ENCODE measurements around the gene OR52N4. TPM values are rescaled to one million over a fixed set of nuclear protein-coding genes. Genes with fewer than 3 reads are reported as not detected.
"Not testable (repeated sequence)": the region's sequence is repeated elsewhere in the genome, so short reads cannot be mapped to it uniquely, and the experiment has no call there.

The OR52N4 gene
- total RNA-seq (not detected), polyA plus RNA-seq (not detected)
- long read RNA-seq, donor 1, result 0 reads
- long read RNA-seq, donor 2, result 0 reads
- long read RNA-seq, donor 3, result 0 reads
- long read RNA-seq, donor 4, result 0 reads

DNA sequence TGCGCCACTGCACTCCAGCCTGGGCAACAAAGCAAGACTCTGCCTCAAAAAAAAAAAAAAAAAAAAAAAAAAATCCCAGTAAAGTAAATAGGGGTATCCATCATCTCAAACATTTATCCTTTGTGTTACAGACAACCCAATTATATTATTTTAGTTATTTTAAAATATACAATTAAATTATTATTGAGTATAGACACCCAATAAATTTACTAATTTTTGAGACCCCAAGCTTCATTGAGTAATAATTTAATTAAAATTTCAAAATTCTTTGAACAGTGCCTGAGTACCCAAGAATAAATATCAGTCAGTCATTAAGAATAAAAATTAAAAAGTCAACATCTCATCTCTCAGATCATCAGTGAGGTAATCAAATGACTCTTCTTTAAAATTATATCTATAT lies at the start of gene OR52N4:
Gene OR52N4, plus strand, starts transcription at position 301 of the 400 bp plus-strand sequence. CDS start 498 bp downstream, outside the sequence.
- Histone ChIP-seq H3K27me3 (ENCODE audit: control insufficient read depth, insufficient read depth) (no peaks in the 10 kb centered on the region), H3K27ac (ENCODE audit: low read length) (no peak within 1 kb of the TSS), H3K4me1 (ENCODE audit: control insufficient read depth, insufficient read depth, low read length) (no peaks in the 10 kb centered on the region), H3K4me3 (ENCODE audit: low read length) (no peak within 1 kb of the TSS), H3K9me3 (ENCODE audit: control insufficient read depth, low read length) (no peaks in the 10 kb centered on the region)
- ATAC-seq (no peak), DNase-seq (no peak)
- intact Hi-C loops (cut with DNase I), result no loop called here
- WGBS, result 91% methylated on average over 1 of the region's 1 CpG

DNA sequence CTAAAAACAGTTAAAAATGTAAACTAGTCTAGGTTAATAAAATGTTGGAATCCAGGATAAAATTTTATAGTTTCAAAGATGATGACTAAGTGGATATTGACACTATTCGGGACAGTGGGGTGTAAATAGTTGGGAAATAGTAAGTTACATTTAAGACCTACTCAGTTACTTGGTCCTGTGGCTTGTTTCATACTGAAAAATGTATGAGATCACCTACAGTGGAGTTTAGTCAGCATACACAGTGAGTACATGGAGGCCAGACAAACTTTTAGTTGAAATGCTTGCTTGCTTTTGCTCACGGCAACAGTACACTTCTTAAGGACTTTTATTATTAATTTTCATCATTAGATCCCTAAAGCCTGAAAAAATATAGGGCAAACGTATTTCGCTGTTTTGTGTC lies 48.4 kb upstream of the OR52N4 start:
- Histone ChIP-seq H3K9me3 (ENCODE audit: control insufficient read depth, low read length) (no peaks in the 10 kb centered on the region), H3K27me3 (ENCODE audit: control insufficient read depth, insufficient read depth) (no peaks in the 10 kb centered on the region), H3K27ac (ENCODE audit: low read length) (no peak overlapping the region), H3K4me3 (ENCODE audit: low read length) (no peak overlapping the region), H3K4me1 (ENCODE audit: control insufficient read depth, insufficient read depth, low read length) (no peaks in the 10 kb centered on the region)
- intact Hi-C loops (cut with DNase I), result no loop called here
- DNase-seq (no peak), ATAC-seq (no peak)
- 93% methylated on average over 4 of the region's 4 CpGs for WGBS

DNA sequence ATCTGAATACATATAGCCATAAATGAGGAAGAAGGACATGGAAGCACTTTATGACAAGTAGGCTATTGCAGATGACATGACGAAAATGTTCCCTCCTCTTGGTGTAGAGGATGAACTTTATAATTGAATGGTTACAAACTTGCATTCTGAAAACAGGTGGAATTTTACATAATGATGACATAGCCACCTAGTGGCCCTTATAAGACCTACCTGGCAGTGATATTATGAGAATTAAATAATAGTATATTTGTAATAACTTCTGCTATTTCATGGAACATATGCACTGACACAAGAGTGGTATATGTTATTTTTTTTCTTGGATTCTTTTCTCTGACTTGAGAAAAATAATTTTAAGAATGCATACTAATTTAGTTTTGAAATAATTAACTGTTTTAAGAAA lies 41.5 kb upstream of the OR52N4 start:
- no peak for DNase-seq
- H3K4me1 ChIP-seq (ENCODE audit: control insufficient read depth, insufficient read depth, low read length), result no peaks in the 10 kb centered on the region
- H3K9me3 ChIP-seq (ENCODE audit: control insufficient read depth, low read length), result no peaks in the 10 kb centered on the region
- no peak for ATAC-seq
- H3K27ac ChIP-seq (ENCODE audit: low read length), result no peak overlapping the region
- intact Hi-C loops (cut with DNase I), result no loop called here
- 83% methylated on average over 1 of the region's 1 CpG for WGBS
- no peak overlapping the region for H3K4me3 ChIP-seq (ENCODE audit: low read length)
- H3K27me3 ChIP-seq (ENCODE audit: control insufficient read depth, insufficient read depth), result no peaks in the 10 kb centered on the region

DNA sequence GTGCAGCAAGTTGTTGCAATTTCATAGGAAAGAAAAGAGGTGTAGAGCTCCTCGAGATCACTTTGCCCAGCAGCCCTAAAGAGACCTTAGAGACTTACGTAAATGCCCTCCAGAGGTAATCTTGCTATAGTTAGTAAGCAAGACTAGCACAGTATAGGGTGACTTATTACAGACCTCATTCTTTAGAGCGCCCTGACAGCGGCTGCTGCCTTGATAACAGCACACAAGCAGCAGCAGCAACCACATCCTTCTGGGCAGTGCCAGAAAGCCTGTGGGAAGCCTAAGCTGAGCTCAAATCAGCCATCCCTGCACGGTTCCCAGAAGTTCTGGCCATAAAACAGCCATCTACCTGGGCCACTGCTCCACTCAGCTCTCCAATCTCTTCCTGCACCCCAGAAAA lies 40.3 kb upstream of the OR52N4 start:
- no peaks in the 10 kb centered on the region for H3K4me1 ChIP-seq (ENCODE audit: control insufficient read depth, insufficient read depth, low read length)
- H3K27ac ChIP-seq (ENCODE audit: low read length), result no peak overlapping the region
- no peaks in the 10 kb centered on the region for H3K27me3 ChIP-seq (ENCODE audit: control insufficient read depth, insufficient read depth)
- DNase-seq (no peak), ATAC-seq (no peak)
- no peaks in the 10 kb centered on the region for H3K9me3 ChIP-seq (ENCODE audit: control insufficient read depth, low read length)
- no peak overlapping the region for H3K4me3 ChIP-seq (ENCODE audit: low read length)
- WGBS, result 49% methylated on average over 5 of the region's 5 CpGs
- intact Hi-C loops (cut with DNase I), result no loop called here

DNA sequence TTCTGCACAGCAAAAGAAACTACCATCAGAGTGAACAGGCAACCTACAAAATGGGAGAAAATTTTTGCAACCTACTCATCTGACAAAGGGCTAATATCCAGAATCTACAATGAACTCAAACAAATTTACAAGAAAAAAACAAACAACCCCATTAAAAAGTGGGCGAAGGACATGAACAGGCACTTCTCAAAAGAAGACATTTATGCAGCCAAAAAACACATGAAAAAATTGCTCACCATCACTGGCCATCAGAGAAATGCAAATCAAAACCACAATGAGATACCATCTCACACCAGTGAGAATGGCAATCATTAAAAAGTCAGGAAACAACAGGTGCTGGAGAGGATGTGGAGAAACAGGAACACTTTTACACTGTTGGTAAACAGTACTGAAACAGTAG lies 37.5 kb upstream of the OR52N4 start:
- H3K9me3 ChIP-seq (ENCODE audit: control insufficient read depth, low read length); H3K4me3 ChIP-seq (ENCODE audit: low read length); H3K27ac ChIP-seq (ENCODE audit: low read length); DNase-seq; ATAC-seq; H3K4me1 ChIP-seq (ENCODE audit: control insufficient read depth, insufficient read depth, low read length); intact Hi-C loops (cut with DNase I); H3K27me3 ChIP-seq (ENCODE audit: control insufficient read depth, insufficient read depth): not testable (repeated sequence)
- 94% methylated on average over 1 of the region's 1 CpG for WGBS

DNA sequence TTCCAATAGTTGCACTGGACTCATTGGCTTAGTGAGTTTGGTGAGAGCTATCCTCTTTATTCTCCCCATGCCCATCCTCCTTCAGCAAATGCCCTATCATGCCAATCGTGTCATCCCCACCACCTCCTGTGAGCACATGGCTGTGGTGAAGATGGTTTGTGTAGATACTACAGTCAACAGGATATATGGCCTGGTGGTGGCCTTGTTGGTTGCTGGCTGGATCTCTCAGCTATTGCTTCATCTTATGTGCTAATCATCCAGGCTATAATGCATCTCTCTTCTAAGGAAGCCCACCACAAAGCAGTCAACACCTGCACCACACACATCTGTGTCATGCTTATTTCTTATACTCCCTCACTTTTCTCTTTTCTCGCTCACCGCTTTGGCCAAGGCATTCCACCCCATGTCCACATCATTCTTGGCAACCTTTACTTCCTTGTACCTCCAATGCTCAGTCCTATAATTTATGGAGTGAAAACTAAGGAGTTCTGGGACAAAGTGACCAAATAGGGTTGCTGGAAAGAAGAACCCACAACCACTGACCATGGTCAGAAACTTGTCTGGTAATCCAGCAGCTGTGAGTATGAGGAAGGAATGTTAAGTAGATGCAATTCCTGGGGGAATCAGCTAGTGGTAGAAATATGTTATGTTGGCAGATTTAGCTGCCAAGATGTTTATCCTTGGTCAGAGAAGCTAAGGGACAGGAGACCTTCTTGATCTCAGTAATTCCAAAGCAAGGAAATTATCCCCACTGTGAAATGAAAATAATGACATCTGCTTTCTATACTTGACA lies 34.1 kb upstream of the OR52N4 start:
- DNase-seq, result no peak
- intact Hi-C loops (cut with DNase I), result no loop called here
- H3K9me3 ChIP-seq (ENCODE audit: control insufficient read depth, low read length), result no peaks in the 10 kb centered on the region
- H3K4me1 ChIP-seq (ENCODE audit: control insufficient read depth, insufficient read depth, low read length), result no peaks in the 10 kb centered on the region
- no peak for ATAC-seq
- H3K27me3 ChIP-seq (ENCODE audit: control insufficient read depth, insufficient read depth), result no peaks in the 10 kb centered on the region
- 94% methylated on average over 3 of the region's 3 CpGs for WGBS
- no peak overlapping the region for H3K27ac ChIP-seq (ENCODE audit: low read length)
- no peak overlapping the region for H3K4me3 ChIP-seq (ENCODE audit: low read length)

DNA sequence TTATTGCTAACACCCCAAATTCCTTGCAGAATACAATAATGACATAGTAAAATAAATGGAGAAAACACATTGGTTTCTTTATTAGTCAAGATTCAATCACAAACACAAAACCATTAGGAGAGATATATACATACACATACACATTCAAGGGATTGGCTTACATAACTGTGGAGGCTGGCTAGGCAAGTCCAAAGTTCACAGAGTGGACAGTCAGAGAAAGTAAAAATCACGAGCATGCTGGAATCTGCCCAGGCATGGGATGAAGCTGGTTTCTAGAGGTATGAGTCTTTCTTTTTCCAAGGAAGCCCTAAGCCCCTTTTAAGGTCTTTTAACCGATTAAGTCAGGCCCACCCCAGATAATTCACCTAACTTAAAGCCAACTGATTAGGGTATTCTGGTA lies 31.4 kb upstream of the OR52N4 start:
- DNase-seq, result no peak
- WGBS, result 77% methylated on average over 2 of the region's 2 CpGs
- H3K4me1 ChIP-seq (ENCODE audit: control insufficient read depth, insufficient read depth, low read length), result no peaks in the 10 kb centered on the region
- intact Hi-C loops (cut with DNase I), result no loop called here
- no peaks in the 10 kb centered on the region for H3K9me3 ChIP-seq (ENCODE audit: control insufficient read depth, low read length)
- no peak overlapping the region for H3K27ac ChIP-seq (ENCODE audit: low read length)
- H3K27me3 ChIP-seq (ENCODE audit: control insufficient read depth, insufficient read depth), result no peaks in the 10 kb centered on the region
- ATAC-seq, result no peak
- no peak overlapping the region for H3K4me3 ChIP-seq (ENCODE audit: low read length)

DNA sequence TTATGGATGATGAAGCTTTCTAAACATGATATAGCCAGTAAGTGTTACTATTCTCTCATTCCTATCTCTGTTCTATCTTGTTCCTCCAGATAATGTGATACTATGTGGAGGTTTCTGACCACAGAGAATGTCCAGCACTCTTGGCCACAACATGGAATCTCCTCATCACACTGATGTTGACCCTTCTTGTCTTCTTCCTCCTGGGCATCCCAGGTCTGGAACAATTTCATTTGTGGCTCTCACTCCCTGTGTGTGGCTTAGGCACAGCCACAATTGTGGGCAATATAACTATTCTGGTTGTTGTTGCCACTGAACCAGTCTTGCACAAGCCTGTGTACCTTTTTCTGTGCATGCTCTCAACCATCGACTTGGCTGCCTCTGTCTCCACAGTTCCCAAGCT lies 27.7 kb upstream of the OR52N4 start:
- ATAC-seq (no peak), DNase-seq (no peak)
- Histone ChIP-seq H3K4me3 (ENCODE audit: low read length) (no peak overlapping the region), H3K4me1 (ENCODE audit: control insufficient read depth, insufficient read depth, low read length) (no peaks in the 10 kb centered on the region), H3K27ac (ENCODE audit: low read length) (no peak overlapping the region), H3K9me3 (ENCODE audit: control insufficient read depth, low read length) (no peaks in the 10 kb centered on the region), H3K27me3 (ENCODE audit: control insufficient read depth, insufficient read depth) (no peaks in the 10 kb centered on the region)
- intact Hi-C loops (cut with DNase I), result no loop called here
- WGBS, result 87% methylated on average over 1 of the region's 1 CpG

DNA sequence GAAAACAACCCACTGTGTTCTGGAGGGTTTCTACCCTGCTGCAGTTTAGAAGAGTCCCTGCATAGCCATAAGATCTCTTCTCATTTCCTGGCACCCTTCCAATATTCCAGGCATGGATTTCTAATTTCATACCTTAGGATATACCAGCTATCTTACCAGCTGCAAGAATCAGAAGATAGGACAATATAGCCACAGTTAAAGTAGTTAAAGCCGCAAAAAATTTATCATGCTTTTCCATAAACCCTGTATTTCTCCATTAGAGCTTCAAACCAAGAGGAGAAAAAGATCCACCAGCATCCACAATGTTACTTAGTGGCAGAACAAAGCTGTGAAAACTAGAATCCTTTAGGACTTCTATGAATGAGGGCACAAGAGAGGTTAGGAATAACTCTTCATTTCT lies 26.4 kb upstream of the OR52N4 start:
- no peak overlapping the region for H3K4me3 ChIP-seq (ENCODE audit: low read length)
- no peak overlapping the region for H3K27ac ChIP-seq (ENCODE audit: low read length)
- WGBS, result 79% methylated on average over 1 of the region's 1 CpG
- H3K9me3 ChIP-seq (ENCODE audit: control insufficient read depth, low read length), result no peaks in the 10 kb centered on the region
- H3K4me1 ChIP-seq (ENCODE audit: control insufficient read depth, insufficient read depth, low read length), result no peaks in the 10 kb centered on the region
- DNase-seq (no peak), ATAC-seq (no peak)
- no peaks in the 10 kb centered on the region for H3K27me3 ChIP-seq (ENCODE audit: control insufficient read depth, insufficient read depth)
- intact Hi-C loops (cut with DNase I), result no loop called here

DNA sequence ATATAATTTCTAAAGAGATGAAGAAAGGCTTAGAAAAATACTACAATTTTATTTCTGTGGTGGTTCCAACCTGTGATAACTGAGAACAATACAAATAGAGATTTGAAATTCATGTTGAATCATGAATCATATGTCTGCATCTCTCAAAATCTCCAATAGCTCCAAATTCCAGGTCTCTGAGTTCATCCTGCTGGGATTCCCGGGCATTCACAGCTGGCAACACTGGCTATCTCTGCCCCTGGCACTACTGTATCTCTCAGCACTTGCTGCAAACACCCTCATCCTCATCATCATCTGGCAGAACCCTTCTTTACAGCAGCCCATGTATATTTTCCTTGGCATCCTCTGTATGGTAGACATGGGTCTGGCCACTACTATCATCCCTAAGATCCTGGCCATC lies 17.6 kb upstream of the OR52N4 start, which contains the start of gene OR56B1:
Gene OR56B1, plus strand, starts transcription at position 53 of the 400 bp plus-strand sequence. Its CDS starts 69 bp downstream, at position 122.
- H3K27me3 ChIP-seq (ENCODE audit: control insufficient read depth, insufficient read depth), result no peaks in the 10 kb centered on the region
- DNase-seq, result no peak
- intact Hi-C loops (cut with DNase I), result no loop called here
- no peak within 1 kb of the TSS for H3K27ac ChIP-seq (ENCODE audit: low read length)
- peaks cover 2% of the 10 kb centered on the region for H3K9me3 ChIP-seq (ENCODE audit: control insufficient read depth, low read length)
- WGBS, result 67% methylated on average over 1 of the region's 1 CpG
- no peaks in the 10 kb centered on the region for H3K4me1 ChIP-seq (ENCODE audit: control insufficient read depth, insufficient read depth, low read length)
- no peak within 1 kb of the TSS for H3K4me3 ChIP-seq (ENCODE audit: low read length)
- ATAC-seq, result no peak

DNA sequence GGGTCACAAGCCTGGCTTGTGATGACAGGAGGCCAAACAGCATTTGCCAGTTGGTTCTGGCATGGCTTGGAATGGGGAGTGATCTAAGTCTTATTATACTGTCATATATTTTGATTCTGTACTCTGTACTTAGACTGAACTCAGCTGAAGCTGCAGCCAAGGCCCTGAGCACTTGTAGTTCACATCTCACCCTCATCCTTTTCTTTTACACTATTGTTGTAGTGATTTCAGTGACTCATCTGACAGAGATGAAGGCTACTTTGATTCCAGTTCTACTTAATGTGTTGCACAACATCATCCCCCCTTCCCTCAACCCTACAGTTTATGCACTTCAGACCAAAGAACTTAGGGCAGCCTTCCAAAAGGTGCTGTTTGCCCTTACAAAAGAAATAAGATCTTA lies 17.0 kb upstream of the OR52N4 start:
- H3K9me3 ChIP-seq (ENCODE audit: control insufficient read depth, low read length), result peaks cover 2% of the 10 kb centered on the region
- no peak for DNase-seq
- H3K27ac ChIP-seq (ENCODE audit: low read length), result no peak overlapping the region
- no peaks in the 10 kb centered on the region for H3K27me3 ChIP-seq (ENCODE audit: control insufficient read depth, insufficient read depth)
- intact Hi-C loops (cut with DNase I), result no loop called here
- no peaks in the 10 kb centered on the region for H3K4me1 ChIP-seq (ENCODE audit: control insufficient read depth, insufficient read depth, low read length)
- H3K4me3 ChIP-seq (ENCODE audit: low read length), result no peak overlapping the region
- ATAC-seq, result no peak
